ENCODE results near the gene SLC2A9.

The SLC2A9 gene

GRCh38 chr4:10033191-10033881 is 12.0 kb upstream of the SLC2A9 start:
- no peak overlapping the region for H3K9ac ChIP-seq (ENCODE audit: low read length)
- H3K4me3 ChIP-seq (ENCODE audit: insufficient read depth, low read length, poor library complexity, severe bottlenecking): no peak overlapping the region
- no peaks in the 10 kb centered on the region for H3K27me3 ChIP-seq (ENCODE audit: low read length)
- H2AFZ ChIP-seq (ENCODE audit: low read depth, low read length, severe bottlenecking): no peak overlapping the region
- TF ChIP-seq EZH2phosphoT487 (conservative IDR thresholded peaks at IDR 0.05; ENCODE audit: low read length) (no peak), CTCF (IDR thresholded peaks at IDR 0.05; ENCODE audit: insufficient read depth, low read length, poor library complexity, severe bottlenecking) (no peak)
- H3K9me2 ChIP-seq (replicated peaks; ENCODE audit: insufficient read depth, low read length): no peaks in the 10 kb centered on the region
- no peaks in the 10 kb centered on the region for H4K20me1 ChIP-seq (ENCODE audit: low read depth, low read length)
- H3K9me3 ChIP-seq (ENCODE audit: insufficient read depth, low read length): no peaks in the 10 kb centered on the region
- H3F3A ChIP-seq (ENCODE audit: insufficient read depth): no peaks in the 10 kb centered on the region
- no peaks in the 10 kb centered on the region for H3K36me3 ChIP-seq (ENCODE audit: low read length)
- peak overlapping the region; percentile 9 for H3K4me2 ChIP-seq (ENCODE audit: low read depth, low read length, poor library complexity, severe bottlenecking)
- H3K27ac ChIP-seq (ENCODE audit: low read depth, low read length): no peak overlapping the region
- H3K79me2 ChIP-seq (ENCODE audit: insufficient read depth, low read length): no peaks in the 10 kb centered on the region

- H3K9me2 ChIP-seq (replicated peaks; ENCODE audit: insufficient read depth, low read length): no peaks in the 10 kb centered on the region
- H3K36me3 ChIP-seq (ENCODE audit: low read length): no peaks in the 10 kb centered on the region
- H3K27ac ChIP-seq (ENCODE audit: low read depth, low read length): no peak overlapping the region
- H3K4me3 ChIP-seq (ENCODE audit: insufficient read depth, low read length, poor library complexity, severe bottlenecking): no peak overlapping the region
- no peaks in the 10 kb centered on the region for H4K20me1 ChIP-seq (ENCODE audit: low read depth, low read length)
- no peaks in the 10 kb centered on the region for H3K27me3 ChIP-seq (ENCODE audit: low read length)
- no peaks in the 10 kb centered on the region for H3K79me2 ChIP-seq (ENCODE audit: insufficient read depth, low read length)
- H3K4me2 ChIP-seq (ENCODE audit: low read depth, low read length, poor library complexity, severe bottlenecking): no peak overlapping the region
- H3F3A ChIP-seq (ENCODE audit: insufficient read depth): no peaks in the 10 kb centered on the region
- TF ChIP-seq EZH2phosphoT487 (conservative IDR thresholded peaks at IDR 0.05; ENCODE audit: low read length): no peak
- TF ChIP-seq CTCF (IDR thresholded peaks at IDR 0.05; ENCODE audit: insufficient read depth, low read length, poor library complexity, severe bottlenecking): no peak
- no peak overlapping the region for H2AFZ ChIP-seq (ENCODE audit: low read depth, low read length, severe bottlenecking)
- no peak overlapping the region for H3K9ac ChIP-seq (ENCODE audit: low read length)
- H3K9me3 ChIP-seq (ENCODE audit: insufficient read depth, low read length): no peaks in the 10 kb centered on the region
Observed at GRCh38 chr4:10032625-10033024, 11.3 kb upstream of the SLC2A9 start.

- Histone ChIP-seq H3K9me3 (ENCODE audit: insufficient read depth, low read length) (no peaks in the 10 kb centered on the region), H2AFZ (ENCODE audit: low read depth, low read length, severe bottlenecking) (no peak overlapping the region), H3K9me2 (replicated peaks; ENCODE audit: insufficient read depth, low read length) (no peaks in the 10 kb centered on the region), H3K4me2 (ENCODE audit: low read depth, low read length, poor library complexity, severe bottlenecking) (no peak overlapping the region), H3K79me2 (ENCODE audit: insufficient read depth, low read length) (no peaks in the 10 kb centered on the region), H3K27me3 (ENCODE audit: low read length) (no peaks in the 10 kb centered on the region), H3K36me3 (ENCODE audit: low read length) (no peaks in the 10 kb centered on the region), H3F3A (ENCODE audit: insufficient read depth) (no peaks in the 10 kb centered on the region), H3K4me3 (ENCODE audit: insufficient read depth, low read length, poor library complexity, severe bottlenecking) (no peak overlapping the region), H3K9ac (ENCODE audit: low read length) (no peak overlapping the region), H4K20me1 (ENCODE audit: low read depth, low read length) (no peaks in the 10 kb centered on the region), H3K27ac (ENCODE audit: low read depth, low read length) (no peak overlapping the region)
- TF ChIP-seq EZH2phosphoT487 (conservative IDR thresholded peaks at IDR 0.05; ENCODE audit: low read length) (no peak), CTCF (IDR thresholded peaks at IDR 0.05; ENCODE audit: insufficient read depth, low read length, poor library complexity, severe bottlenecking) (no peak)
Observed at GRCh38 chr4:10031668-10032590, 10.6 kb upstream of the SLC2A9 start.

Data from SU-DHL-6 (cell line).